Measurements from ENCODE around the gene CTNNBL1. TPM values are rescaled to one million over a fixed set of nuclear protein-coding genes. Genes with fewer than 3 reads are reported as not detected.

Gene CTNNBL1
- total and polyA plus RNA-seq, 2 experiments from 2014 or later: 36.3 to 68.7 TPM

DNA sequence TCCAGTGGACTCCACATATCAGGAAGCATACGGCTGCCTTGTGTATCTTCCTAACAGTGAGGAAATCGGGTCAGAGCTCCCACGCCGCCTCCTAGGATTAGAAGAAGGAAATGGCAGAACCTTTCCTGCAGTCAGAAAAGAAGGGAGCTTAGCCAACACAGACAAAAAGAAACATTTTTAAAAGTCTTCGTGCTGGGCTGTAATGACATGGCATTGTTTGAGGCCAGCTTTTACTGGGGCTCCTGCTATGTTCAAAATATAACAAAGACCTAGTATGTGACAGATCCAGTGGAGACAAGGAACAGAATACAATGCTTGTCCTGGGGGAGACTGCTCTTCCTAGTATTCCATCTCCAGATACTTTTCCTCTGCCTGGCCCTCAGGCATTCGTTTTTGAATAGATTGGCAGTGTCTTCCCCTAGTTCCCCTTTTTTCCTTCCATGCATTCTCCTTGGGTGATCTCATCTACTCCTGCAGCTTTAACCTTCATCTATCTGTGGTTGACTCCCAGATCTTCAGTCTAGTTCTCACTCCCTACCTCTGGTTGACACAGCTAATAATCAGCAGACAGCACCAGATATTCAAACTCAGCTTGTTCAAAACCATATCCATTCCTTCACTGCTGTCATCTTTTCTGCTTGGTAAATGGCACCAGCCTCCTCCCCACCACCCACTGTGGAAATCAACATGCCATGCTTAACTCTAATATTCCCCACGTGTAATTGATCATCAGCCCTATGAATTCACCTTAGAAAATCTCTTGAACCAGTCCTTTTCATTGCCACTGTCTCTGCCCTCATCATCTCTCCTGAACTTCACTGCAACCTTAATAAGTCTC is 114.6 kb downstream of the CTNNBL1 start:
- Mint-ChIP-seq H3K4me3 (no peak overlapping the region), H3K27me3 (ENCODE audit: insufficient read depth, low read depth, poor library complexity) (peaks cover 3% of the 10 kb centered on the region), H3K36me3 (ENCODE audit: low read depth) (peaks cover 3% of the 10 kb centered on the region; the same call in 2 of the 3 replicates), H3K27ac (no peak overlapping the region), H3K9me3 (no peaks in the 10 kb centered on the region; the same call in 2 of the 3 replicates), H3K4me1 (peaks cover 15% of the 10 kb centered on the region; the same call in 2 of the 3 replicates)
- Histone ChIP-seq H3F3A (replicated peaks; ENCODE audit: low read depth) (no peaks in the 10 kb centered on the region), H4K20me1 (replicated peaks; ENCODE audit: insufficient read depth) (0 out of 2 replicates have a peak, but pooled peaks cover 5% of the 10 kb centered on the region), H3K4me2 (no peak overlapping the region), H3K9me2 (ENCODE audit: insufficient read depth) (no peaks in the 10 kb centered on the region; the same call in 1 of the 2 replicates), H3K4me3 (no peak overlapping the region), H3K4me1 (ENCODE audit: insufficient read depth) (peaks cover 7% of the 10 kb centered on the region; the same call in 1 of the 2 replicates), H2AFZ (no peak overlapping the region), H3K27me3 (ENCODE audit: insufficient read depth) (no peaks in the 10 kb centered on the region), H3K36me3 (ENCODE audit: insufficient read depth) (no peaks in the 10 kb centered on the region; the same call in 1 of the 2 replicates), H3K27ac (ENCODE audit: low read depth) (no peak overlapping the region), H3K79me2 (replicated peaks; ENCODE audit: insufficient read depth) (no peaks in the 10 kb centered on the region)
- TF ChIP-seq STAT1 (IDR thresholded peaks at IDR 0.05; ENCODE audit: unreplicated experiment) (no peak), NANOG (IDR thresholded peaks at IDR 0.05; ENCODE audit: borderline replicate concordance) (no peak), POLR2AphosphoS5 (IDR thresholded peaks at IDR 0.05; ENCODE audit: low read depth) (no peak), CREB1 (CRISPR knock-in tag; IDR thresholded peaks at IDR 0.05; ENCODE audit: low read depth) (no peak), ZNF331 (CRISPR knock-in tag; IDR thresholded peaks at IDR 0.05; ENCODE audit: low read depth) (no peak), ZNF114 (CRISPR knock-in tag; IDR thresholded peaks at IDR 0.05) (no peak), ZNF462 (CRISPR knock-in tag; IDR thresholded peaks at IDR 0.05) (no peak), CTCF (conservative IDR thresholded peaks at IDR 0.05; ENCODE audit: low read depth in 2 of 2) (no peak), EZH2phosphoT487 (IDR thresholded peaks at IDR 0.05; ENCODE audit: unreplicated experiment) (no peak), JUNB (IDR thresholded peaks at IDR 0.05; ENCODE audit: unreplicated experiment) (no peak), EZH2 (IDR thresholded peaks at IDR 0.05; ENCODE audit: low read depth, unreplicated experiment) (no peak)
- TF ChIP-seq, protein P1, sequence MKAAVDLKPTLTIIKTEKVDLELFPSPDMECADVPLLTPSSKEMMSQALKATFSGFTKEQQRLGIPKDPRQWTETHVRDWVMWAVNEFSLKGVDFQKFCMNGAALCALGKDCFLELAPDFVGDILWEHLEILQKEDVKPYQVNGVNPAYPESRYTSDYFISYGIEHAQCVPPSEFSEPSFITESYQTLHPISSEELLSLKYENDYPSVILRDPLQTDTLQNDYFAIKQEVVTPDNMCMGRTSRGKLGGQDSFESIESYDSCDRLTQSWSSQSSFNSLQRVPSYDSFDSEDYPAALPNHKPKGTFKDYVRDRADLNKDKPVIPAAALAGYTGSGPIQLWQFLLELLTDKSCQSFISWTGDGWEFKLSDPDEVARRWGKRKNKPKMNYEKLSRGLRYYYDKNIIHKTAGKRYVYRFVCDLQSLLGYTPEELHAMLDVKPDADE (IDR thresholded peaks at IDR 0.05): no peak
- TF ChIP-seq, protein P2, sequence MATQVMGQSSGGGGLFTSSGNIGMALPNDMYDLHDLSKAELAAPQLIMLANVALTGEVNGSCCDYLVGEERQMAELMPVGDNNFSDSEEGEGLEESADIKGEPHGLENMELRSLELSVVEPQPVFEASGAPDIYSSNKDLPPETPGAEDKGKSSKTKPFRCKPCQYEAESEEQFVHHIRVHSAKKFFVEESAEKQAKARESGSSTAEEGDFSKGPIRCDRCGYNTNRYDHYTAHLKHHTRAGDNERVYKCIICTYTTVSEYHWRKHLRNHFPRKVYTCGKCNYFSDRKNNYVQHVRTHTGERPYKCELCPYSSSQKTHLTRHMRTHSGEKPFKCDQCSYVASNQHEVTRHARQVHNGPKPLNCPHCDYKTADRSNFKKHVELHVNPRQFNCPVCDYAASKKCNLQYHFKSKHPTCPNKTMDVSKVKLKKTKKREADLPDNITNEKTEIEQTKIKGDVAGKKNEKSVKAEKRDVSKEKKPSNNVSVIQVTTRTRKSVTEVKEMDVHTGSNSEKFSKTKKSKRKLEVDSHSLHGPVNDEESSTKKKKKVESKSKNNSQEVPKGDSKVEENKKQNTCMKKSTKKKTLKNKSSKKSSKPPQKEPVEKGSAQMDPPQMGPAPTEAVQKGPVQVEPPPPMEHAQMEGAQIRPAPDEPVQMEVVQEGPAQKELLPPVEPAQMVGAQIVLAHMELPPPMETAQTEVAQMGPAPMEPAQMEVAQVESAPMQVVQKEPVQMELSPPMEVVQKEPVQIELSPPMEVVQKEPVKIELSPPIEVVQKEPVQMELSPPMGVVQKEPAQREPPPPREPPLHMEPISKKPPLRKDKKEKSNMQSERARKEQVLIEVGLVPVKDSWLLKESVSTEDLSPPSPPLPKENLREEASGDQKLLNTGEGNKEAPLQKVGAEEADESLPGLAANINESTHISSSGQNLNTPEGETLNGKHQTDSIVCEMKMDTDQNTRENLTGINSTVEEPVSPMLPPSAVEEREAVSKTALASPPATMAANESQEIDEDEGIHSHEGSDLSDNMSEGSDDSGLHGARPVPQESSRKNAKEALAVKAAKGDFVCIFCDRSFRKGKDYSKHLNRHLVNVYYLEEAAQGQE (IDR thresholded peaks at IDR 0.05; ENCODE audit: unreplicated experiment): no peak
- ATAC-seq (no peak), DNase-seq (ENCODE audit: low spot score) (no peak)

Measured in GM23338 (cell line).